ENCODE results near the gene PTPN18. TPM values are rescaled to one million over a fixed set of nuclear protein-coding genes. Genes with fewer than 3 reads are reported as not detected.
A peak's percentile ranks its signal among the peaks of the same experiment; 100 is the strongest.

PTPN18 gene
- total RNA-seq, 2 donors from 2014 or later: 48.8 to 50.7 TPM

DNA sequence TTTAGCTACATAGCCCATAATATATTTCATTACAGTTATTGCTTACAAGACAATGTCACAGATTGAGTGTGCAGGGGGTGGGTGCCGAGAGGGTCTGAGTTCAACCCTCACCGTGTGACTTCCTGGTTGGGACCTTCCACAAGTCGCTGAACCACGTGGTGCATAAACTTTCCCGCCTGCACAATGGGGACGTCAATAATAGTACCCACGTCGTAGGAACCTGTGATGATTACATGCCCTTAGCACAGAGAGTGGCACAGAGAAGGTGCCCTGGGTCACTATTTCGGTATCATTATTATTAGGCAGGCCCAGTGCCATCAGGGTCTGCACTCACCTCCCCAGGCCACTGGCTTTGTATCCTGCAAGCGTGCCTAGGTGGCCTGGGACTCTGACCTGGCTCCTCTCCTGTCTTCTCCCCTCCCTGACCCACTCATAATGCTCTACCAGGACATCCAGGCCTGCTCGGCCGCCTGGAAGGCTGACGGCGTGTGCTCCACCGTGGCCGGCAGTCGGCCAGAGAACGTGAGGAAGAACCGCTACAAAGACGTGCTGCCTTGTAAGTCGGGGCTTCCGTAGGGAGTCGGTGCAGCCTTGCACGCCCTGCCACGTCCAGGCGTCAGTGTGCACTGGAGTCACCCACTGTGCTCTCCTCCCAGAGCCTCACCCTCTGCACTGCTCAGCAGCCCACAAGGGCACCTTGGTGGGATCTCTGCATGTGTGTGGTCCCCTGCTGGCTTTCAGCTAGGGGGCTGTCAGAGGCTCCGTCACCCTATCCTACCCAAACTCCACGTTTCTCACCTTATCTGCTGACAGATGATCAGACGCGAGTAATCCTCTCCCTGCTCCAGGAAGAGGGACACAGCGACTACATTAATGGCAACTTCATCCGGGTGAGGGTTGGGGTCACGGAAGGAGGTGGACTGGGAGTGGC is 2.8 kb downstream of the PTPN18 start:
- H3K9me3 Mint-ChIP-seq: peaks cover 0 to 2% of the 10 kb centered on the region in 2 donors
- no peak overlapping the region for H3K4me3 Mint-ChIP-seq
- H3K36me3 Mint-ChIP-seq (ENCODE audit: insufficient read depth in 2 of 2): peaks cover 0 to 2% of the 10 kb centered on the region in 2 donors
- ATAC-seq (replicated peaks in 1 of 2): no peak
- H3K27me3 Mint-ChIP-seq (ENCODE audit: low read depth): no peaks in the 10 kb centered on the region
- no peak overlapping the region for H3K27ac Mint-ChIP-seq
- peaks cover 6% of the 10 kb centered on the region for H3K4me1 Mint-ChIP-seq (ENCODE audit: low read depth)
- DNase-seq: no peak

DNA sequence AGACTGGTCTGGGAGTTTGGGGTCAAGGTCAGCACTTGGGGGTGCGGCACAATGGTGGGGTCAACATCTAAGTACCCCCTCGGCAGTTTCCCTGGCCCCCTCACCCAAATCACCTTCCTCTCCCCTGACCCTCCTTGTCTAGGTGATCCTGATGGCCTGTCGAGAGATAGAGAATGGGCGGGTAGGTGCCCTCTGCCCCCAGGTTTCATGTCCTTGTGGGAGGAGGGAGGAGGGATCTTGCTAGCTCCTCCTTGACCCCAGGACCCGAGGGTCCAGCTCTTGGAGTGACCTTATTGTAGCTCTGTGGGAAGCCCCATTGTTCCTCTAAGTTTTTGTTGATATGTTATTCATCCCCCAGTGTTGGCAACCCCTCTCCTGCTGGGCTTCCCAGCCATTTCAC is 3.6 kb downstream of the PTPN18 start:
- no peak for ATAC-seq (replicated peaks in 1 of 2)
- Mint-ChIP-seq H3K27ac (no peak overlapping the region), H3K4me3 (no peak overlapping the region)

DNA sequence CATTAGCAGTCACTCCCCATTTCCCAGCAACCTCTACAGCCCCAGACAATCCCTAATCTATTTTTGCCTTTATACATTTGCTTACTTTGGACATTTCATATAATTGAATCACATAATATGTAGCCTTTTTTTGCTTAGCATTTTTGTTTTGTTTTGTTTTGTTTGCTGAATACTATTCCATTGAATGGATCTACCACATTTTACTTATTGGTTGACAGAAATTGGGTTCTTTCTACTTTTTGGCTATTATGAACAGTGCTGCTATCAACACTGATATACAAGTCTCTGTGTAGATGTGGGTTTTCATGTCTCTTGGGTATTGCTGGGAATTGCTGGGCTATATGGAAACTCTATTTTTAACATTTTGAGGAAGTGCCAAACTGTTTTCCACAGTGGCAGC is 7.6 kb downstream of the PTPN18 start:
- H3K4me1 Mint-ChIP-seq (ENCODE audit: low read depth): no peaks in the 10 kb centered on the region
- peaks cover 0 to 2% of the 10 kb centered on the region in 2 donors for H3K9me3 Mint-ChIP-seq
- H3K4me3 Mint-ChIP-seq: no peak overlapping the region
- H3K27ac Mint-ChIP-seq: no peak overlapping the region
- peaks cover 0 to 2% of the 10 kb centered on the region in 2 donors for H3K36me3 Mint-ChIP-seq (ENCODE audit: insufficient read depth in 2 of 2)
- no peaks in the 10 kb centered on the region for H3K27me3 Mint-ChIP-seq (ENCODE audit: low read depth)
- DNase-seq: no peak
- no peak for ATAC-seq (replicated peaks in 1 of 2)

More for the DNA sequence above, 3.6 kb downstream of the PTPN18 start:
- Mint-ChIP-seq H3K36me3 (ENCODE audit: insufficient read depth in 2 of 2) (peaks cover 0 to 2% of the 10 kb centered on the region in 2 donors), H3K4me1 (ENCODE audit: low read depth) (peaks cover 6% of the 10 kb centered on the region), H3K9me3 (peaks cover 0 to 2% of the 10 kb centered on the region in 2 donors), H3K27me3 (ENCODE audit: low read depth) (no peaks in the 10 kb centered on the region)
- DNase-seq: no peak

DNA sequence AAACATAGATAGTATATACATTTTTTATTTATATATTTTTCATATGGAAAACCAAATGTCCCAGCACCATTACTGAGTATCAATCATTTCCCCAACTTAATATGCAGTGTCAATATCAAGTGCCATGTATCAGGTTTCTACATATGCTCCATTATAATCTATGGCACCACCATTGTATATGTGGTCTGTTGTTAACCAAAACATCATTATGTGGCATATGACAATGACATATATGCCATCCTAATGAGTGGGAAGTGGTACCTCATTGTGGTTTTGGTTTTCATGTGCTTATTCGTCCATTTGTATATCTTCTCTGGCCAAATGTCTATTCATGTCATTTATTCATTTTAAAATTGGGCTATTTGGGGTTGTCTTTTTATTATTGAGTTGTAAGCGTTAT is 9.2 kb downstream of the PTPN18 start:
- DNase-seq: no peak
- Mint-ChIP-seq H3K27ac (no peak overlapping the region), H3K4me3 (no peak overlapping the region), H3K9me3 (peaks cover 0 to 2% of the 10 kb centered on the region in 2 donors), H3K4me1 (ENCODE audit: low read depth) (peaks cover 5% of the 10 kb centered on the region), H3K36me3 (ENCODE audit: insufficient read depth in 2 of 2) (peaks cover 0 to 2% of the 10 kb centered on the region in 2 donors), H3K27me3 (ENCODE audit: low read depth) (no peaks in the 10 kb centered on the region)
- ATAC-seq (replicated peaks in 1 of 2): peak in 1 of 2 donors; percentile 58

DNA sequence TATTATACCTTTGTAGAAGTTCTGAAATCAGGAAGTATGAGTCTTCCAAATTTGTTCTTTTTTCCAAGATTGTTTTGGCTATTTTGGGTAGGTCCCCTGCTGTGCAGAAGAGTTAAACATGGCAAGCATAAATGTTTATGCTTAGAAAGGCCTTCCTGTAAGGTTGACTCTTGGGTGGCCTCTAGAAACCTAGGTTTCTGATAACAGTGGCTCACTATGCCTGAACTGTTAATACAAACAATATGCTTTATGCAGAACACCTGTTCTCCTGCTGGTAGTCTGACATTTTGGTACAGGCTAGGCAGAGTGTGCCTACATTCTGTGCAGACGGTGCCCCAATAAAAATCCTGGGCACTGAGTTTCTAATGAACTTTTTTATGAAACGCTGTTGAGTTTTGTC is 10.1 kb downstream of the PTPN18 start:
- H3K27me3 Mint-ChIP-seq (ENCODE audit: low read depth): no peaks in the 10 kb centered on the region
- DNase-seq: no peak
- H3K9me3 Mint-ChIP-seq: no peaks in the 10 kb centered on the region
- H3K36me3 Mint-ChIP-seq (ENCODE audit: insufficient read depth in 2 of 2): peaks cover 0 to 6% of the 10 kb centered on the region in 2 donors
- H3K4me1 Mint-ChIP-seq (ENCODE audit: low read depth): peaks cover 13% of the 10 kb centered on the region
- ATAC-seq (replicated peaks in 1 of 2): no peak
- no peak overlapping the region for H3K4me3 Mint-ChIP-seq
- no peak overlapping the region for H3K27ac Mint-ChIP-seq

DNA sequence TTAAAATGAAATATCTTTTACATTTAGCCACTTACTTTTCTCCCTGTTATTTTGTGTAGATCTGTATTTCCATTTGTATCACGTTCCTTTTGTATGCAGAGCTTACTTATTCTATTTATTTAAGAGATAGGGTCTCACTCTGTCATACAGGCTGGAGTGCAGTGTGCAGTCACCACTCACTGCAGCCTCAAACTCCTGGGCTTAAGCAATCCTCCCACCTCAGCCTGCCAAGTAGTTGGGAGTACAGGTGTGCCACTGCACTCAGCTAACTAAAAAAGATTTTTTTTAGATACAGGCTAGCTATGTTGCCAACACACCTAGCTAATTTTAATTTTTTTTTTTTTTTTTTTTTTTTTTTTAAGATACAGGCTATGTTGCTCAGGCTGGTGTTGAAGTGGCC is 10.9 kb downstream of the PTPN18 start:
- Mint-ChIP-seq H3K27ac (no peak overlapping the region), H3K4me3 (no peak overlapping the region), H3K4me1 (ENCODE audit: low read depth) (peaks cover 21% of the 10 kb centered on the region), H3K27me3 (ENCODE audit: low read depth) (no peaks in the 10 kb centered on the region), H3K36me3 (ENCODE audit: insufficient read depth in 2 of 2) (peaks cover 2 to 9% of the 10 kb centered on the region in 2 donors), H3K9me3 (no peaks in the 10 kb centered on the region)
- no peak for DNase-seq
- no peak for ATAC-seq (replicated peaks in 1 of 2)

DNA sequence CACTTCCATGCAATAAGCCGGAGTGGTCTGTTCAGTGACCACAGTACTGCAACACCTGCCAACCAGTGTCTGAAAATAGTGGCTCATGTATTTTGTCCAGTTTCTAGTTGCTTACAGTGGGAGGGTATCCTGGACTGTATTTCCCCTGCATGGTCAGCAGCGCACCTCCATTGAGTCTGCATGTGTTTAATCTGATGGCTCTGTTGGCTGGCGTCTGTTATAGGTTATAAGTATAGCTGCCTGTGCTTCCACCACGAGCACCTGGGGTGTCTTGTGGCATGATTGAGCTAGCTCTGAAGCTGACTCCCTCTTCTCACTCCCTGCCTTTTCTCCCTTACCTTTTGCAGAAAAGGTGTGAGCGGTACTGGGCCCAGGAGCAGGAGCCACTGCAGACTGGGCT is 12.9 kb downstream of the PTPN18 start:
- peaks cover 3 to 14% of the 10 kb centered on the region in 2 donors for H3K36me3 Mint-ChIP-seq (ENCODE audit: insufficient read depth in 2 of 2)
- no peak for ATAC-seq (replicated peaks in 1 of 2)
- DNase-seq: no peak
- H3K4me1 Mint-ChIP-seq (ENCODE audit: low read depth): peaks cover 32% of the 10 kb centered on the region
- H3K27ac Mint-ChIP-seq: no peak overlapping the region
- H3K27me3 Mint-ChIP-seq (ENCODE audit: low read depth): no peaks in the 10 kb centered on the region
- H3K4me3 Mint-ChIP-seq: no peak overlapping the region
- H3K9me3 Mint-ChIP-seq: no peaks in the 10 kb centered on the region

DNA sequence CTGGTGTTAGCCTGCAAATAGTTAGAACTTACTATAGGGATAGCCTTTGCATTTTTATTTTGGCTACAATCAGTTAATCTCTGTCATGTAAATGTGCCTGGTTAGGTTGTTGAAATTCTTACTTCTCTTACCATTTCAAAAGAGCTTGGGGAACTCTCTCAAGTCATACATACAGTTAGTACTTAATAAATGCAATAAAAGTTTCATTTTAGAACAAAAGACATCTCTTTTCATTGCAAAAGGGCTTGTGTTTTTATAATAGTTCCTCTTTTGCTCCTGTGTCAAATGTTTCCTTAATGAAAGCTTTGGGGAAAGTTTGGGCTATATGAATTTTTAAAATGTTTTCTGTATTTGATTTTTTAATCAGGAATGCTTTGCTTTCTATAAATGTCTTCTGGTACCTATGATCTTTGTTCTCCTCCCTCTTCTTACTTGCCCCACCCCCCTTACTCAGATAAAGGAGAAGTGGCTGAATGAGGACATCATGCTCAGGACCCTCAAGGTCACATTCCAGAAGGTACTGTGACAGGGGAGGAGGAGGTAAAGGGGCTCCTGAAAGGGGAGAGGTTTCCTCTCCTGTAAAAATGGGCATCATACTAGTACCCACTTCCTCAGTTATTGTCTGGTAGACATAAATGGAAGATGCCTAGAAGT is 13.6 kb downstream of the PTPN18 start:
- Mint-ChIP-seq H3K9me3 (no peaks in the 10 kb centered on the region), H3K27me3 (ENCODE audit: low read depth) (no peaks in the 10 kb centered on the region), H3K27ac (no peak overlapping the region), H3K4me1 (ENCODE audit: low read depth) (peaks cover 38% of the 10 kb centered on the region), H3K36me3 (ENCODE audit: insufficient read depth in 2 of 2) (peaks cover 3 to 14% of the 10 kb centered on the region in 2 donors), H3K4me3 (peak overlapping the region in 1 of 2 donors; percentile 88)
- ATAC-seq (replicated peaks in 1 of 2) (no peak), DNase-seq (no peak)

DNA sequence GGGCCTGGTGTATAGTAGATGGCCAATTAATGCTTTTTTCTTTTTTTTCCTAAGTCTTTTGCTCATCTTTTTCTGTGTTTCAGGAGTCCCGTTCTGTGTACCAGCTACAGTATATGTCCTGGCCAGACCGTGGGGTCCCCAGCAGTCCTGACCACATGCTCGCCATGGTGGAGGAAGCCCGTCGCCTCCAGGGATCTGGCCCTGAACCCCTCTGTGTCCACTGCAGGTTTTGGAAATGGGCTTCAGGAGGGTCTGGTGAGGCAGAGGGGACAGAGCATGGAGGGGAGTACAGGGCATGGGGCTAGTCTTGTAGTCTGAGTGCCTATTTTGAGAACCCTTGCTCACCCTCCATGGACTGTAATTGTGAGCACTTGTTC is 14.1 kb downstream of the PTPN18 start:
- peak overlapping the region; percentile 83 to 88 for H3K4me3 Mint-ChIP-seq
- ATAC-seq (replicated peaks in 1 of 2) (no peak), DNase-seq (no peak)
- H3K36me3 Mint-ChIP-seq (ENCODE audit: insufficient read depth in 2 of 2): peaks cover 3 to 16% of the 10 kb centered on the region in 2 donors
- peaks cover 43% of the 10 kb centered on the region for H3K4me1 Mint-ChIP-seq (ENCODE audit: low read depth)
- H3K27ac Mint-ChIP-seq: no peak overlapping the region
- no peaks in the 10 kb centered on the region for H3K27me3 Mint-ChIP-seq (ENCODE audit: low read depth)
- H3K9me3 Mint-ChIP-seq: no peaks in the 10 kb centered on the region

DNA sequence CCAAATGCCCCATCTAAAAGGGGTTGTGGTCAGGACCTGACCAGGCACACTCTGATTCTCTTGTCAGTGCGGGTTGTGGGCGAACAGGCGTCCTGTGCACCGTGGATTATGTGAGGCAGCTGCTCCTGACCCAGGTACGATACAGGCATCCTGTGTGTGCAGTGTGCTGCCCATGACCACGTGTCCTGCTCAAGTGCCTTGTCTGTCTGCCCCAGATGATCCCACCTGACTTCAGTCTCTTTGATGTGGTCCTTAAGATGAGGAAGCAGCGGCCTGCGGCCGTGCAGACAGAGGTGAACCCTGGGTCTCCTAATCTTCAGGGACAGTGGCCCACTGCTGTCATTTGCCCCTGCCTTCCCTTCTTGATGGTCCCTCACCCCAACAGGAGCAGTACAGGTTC is 14.6 kb downstream of the PTPN18 start:
- DNase-seq: peak; percentile 48 to 52
- no peaks in the 10 kb centered on the region for H3K9me3 Mint-ChIP-seq
- peak; percentile 32 to 33 for ATAC-seq (replicated peaks in 1 of 2)
- H3K4me1 Mint-ChIP-seq (ENCODE audit: low read depth): peaks cover 48% of the 10 kb centered on the region
- H3K36me3 Mint-ChIP-seq (ENCODE audit: insufficient read depth in 2 of 2): peaks cover 4 to 20% of the 10 kb centered on the region in 2 donors
- peak overlapping the region; percentile 83 to 88 for H3K4me3 Mint-ChIP-seq
- H3K27me3 Mint-ChIP-seq (ENCODE audit: low read depth): no peaks in the 10 kb centered on the region
- peak overlapping the region; percentile 92 for H3K27ac Mint-ChIP-seq

DNA sequence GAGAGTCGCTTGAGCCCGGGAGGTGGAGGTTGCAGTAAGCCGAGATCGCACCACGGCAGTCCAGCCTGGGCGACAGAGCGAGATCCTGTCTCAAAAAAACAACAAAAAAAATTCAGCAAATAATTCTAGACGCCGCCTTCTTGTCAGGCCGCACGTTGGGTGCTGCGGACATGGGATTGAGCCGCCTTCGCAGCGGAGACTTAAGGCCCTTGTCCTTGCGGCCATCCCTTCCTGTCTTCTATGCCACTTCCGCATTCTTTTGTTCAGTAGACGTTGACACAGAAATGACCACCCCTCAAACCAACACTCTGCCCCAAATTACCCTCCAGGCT is 15.8 kb downstream of the PTPN18 start:
- Mint-ChIP-seq H3K9me3 (no peaks in the 10 kb centered on the region), H3K27me3 (ENCODE audit: low read depth) (no peaks in the 10 kb centered on the region), H3K4me3 (peak overlapping the region; percentile 83 to 88), H3K36me3 (ENCODE audit: insufficient read depth in 2 of 2) (peaks cover 10 to 28% of the 10 kb centered on the region in 2 donors), H3K27ac (peak overlapping the region; percentile 92), H3K4me1 (ENCODE audit: low read depth) (peaks cover 60% of the 10 kb centered on the region)
- no peak for DNase-seq
- peak; percentile 21 to 40 for ATAC-seq (replicated peaks in 1 of 2)

DNA sequence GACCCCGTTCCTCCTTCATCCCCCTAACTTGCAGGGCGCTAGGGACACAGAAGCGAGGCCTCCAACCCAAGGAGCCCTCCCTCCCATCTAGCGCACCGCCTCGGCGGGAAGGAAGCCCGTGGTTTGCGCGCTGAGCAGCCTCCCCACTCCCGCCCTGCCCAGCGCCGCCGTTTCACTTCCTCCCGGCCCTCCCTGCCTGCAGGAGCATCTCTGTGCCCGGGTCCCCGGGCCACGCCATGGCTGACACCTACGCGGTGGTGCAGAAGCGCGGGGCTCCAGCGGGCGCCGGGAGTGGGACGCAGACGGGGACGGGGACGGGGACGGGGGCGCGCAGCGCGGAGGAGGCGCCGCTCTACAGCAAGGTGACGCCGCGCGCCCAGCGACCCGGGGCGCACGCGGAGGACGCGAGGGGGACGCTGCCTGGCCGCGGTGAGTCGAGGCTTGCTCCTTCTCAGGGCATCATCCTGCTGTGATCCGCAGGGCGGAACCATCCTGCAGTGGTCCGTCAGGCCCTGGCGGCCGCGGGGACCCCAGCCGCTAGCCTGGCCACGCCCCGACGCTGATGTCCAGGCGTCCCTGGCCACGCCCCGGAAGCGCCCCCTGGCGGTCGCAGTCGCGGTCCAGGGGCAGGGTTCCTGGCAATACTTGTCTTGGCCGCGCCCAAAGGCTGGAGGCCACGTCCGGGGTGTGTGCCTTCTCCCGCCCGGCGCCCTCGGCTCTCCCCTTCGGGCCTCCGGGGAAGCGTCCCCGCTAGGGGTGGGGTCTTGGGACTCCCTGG is 16.4 kb downstream of the PTPN18 start:
- H3K27ac Mint-ChIP-seq: peak overlapping the region; percentile 92
- H3K9me3 Mint-ChIP-seq: no peaks in the 10 kb centered on the region
- peaks cover 12 to 28% of the 10 kb centered on the region in 2 donors for H3K36me3 Mint-ChIP-seq (ENCODE audit: insufficient read depth in 2 of 2)
- peak; percentile 81 to 85 for ATAC-seq (replicated peaks in 1 of 2)
- peak; percentile 84 to 92 for DNase-seq
- no peaks in the 10 kb centered on the region for H3K27me3 Mint-ChIP-seq (ENCODE audit: low read depth)
- H3K4me3 Mint-ChIP-seq: peak overlapping the region; percentile 83 to 88
- peaks cover 66% of the 10 kb centered on the region for H3K4me1 Mint-ChIP-seq (ENCODE audit: low read depth)
